ENCODE measurements around the gene RFNG.

RFNG gene

DNA sequence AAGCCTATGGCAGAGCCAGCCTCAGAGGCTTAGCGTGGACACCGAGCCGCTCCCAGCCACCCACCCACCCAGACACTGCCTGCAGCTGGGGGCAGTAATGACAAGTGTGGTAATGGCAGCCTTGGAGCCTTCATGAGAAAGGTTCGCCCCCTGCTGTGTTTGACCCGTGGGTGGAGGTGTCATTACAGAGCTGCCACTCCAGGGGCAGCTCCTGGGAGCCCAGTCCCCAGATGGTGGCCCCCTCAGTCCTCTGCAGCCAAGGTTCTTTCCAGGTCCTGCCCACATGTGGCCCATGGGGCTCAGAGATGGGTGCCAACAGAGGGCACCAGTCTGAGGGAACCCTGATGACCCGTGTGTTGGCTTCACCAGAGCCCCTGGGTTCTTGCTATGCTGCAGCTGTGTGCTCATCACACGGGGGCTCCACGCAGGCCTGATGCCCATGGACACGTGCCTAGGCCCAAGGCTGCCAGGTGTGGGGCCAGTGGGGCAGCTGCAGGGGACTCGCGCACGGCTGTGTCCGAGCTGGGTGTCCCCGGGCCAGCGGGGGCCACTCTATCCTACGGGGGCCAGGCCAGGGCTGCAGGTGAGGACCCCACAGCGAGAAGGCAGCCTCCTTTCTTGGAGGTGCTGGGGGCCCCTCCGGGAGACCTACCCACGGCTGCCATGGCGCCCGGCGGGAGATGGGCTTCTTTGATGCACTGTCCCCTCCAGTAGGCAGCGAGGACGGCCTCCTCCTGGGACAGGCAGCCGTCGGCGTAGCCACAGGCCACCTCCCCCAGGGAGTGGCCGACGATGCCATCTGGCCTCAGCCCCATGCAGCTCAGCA is 38.3 kb upstream of the RFNG start:
- DNase-seq (ENCODE audit: low read depth in 3 of 3, low spot score in 1 of 3) = no peak

- no peak for DNase-seq (ENCODE audit: low read depth in 3 of 3, low spot score in 1 of 3)
Observed at GRCh38 chr17:82088838-82089722, 37.5 kb upstream of the RFNG start.

GRCh38 chr17:82087961-82088837 is 36.6 kb upstream of the RFNG start:
- no peak for DNase-seq (ENCODE audit: low read depth in 3 of 3, low spot score in 1 of 3)

DNA sequence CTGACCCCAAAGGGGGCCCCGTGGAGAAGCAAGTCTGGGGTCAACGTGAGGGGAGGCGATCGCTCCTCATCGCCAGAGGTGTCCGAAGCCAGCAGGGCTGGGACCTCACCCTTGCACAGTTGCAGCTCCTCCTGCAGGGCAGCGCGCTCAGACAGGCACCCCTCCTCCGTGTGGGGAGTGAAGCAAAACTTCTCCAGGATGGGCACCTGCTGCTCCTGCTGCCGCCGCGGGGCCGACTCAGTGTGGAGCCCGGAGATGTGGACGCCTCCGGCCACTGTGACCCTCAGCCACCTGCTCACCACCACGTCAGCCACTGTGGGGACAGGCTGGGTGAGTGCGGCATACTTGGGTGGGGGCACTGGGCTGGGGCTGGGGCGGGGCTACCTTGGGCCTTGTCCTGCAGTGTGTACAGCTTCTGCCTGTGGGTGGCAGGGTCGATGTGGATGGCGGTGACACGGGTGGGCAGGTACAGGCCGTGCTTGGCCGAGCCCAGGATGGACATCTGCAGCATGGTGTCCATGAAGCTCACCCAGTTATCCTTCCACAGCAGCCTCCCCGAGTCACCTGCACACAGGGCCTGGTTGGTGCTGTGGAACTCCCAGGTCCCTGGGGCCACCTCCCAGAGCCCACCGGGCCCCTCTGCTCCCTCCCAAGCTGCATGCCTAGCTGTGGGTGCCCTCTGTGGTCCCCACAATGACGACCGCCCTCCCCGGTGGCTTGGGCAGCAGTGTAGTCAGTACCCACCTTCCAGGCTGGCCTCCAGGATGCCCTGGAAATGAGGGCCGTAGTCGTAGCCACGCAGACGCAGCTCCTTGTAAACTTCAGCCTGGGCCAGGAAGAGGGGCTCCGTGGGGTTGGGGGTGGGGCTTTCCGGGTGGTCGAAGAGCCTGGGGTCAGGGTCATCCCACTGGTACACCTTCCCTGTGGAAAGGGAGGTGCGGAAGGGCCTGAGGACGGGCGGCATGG is 35.6 kb upstream of the RFNG start:
- DNase-seq (ENCODE audit: low read depth in 3 of 3, low spot score in 1 of 3) = no peak

GRCh38 chr17:82085931-82086764 is 34.5 kb upstream of the RFNG start:
- DNase-seq (ENCODE audit: low read depth in 3 of 3, low spot score in 1 of 3) = no peak

DNA sequence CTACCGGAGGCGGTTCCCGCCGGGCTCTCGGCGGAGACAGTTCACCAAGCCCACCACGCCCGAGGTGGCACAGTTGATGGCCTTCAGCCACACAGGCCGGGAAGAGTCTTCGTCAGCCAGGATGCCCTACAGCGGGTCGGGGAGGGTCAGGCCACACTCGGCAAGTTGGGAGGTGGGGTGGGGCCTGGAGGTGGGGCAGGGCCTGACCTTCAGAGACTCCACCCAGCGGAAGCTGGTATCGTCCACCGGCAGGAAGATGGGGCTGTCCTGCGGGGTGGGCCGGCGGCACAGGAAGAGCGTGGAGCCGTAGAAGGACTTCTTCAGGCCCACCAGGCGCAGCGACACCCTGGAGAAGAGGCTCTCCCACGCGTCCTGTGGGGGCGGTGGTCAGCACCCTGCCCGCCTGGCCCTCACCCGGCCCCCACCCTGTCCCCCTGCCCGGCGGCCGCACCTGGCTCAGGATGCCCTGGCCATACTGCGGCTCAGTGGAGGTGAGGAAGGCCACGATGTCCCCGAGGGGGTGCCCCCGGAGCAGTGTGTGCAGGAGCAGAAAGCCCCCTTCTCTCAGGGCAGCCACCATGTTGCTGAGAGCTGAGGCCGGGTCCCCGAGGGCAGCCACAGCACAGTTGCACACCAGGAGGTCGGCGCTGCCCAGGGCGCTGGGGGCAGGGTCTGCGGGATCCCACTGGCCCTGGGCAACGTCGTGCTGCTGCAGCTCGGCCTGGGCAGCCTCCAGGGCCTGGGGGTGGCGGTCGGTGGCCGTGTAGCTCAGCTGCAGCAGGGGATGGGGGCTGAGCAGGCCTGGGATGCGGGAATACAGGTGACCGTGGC is 33.6 kb upstream of the RFNG start:
- DNase-seq (ENCODE audit: low read depth in 3 of 3, low spot score in 1 of 3) = no peak

- DNase-seq (ENCODE audit: low read depth in 3 of 3, low spot score in 1 of 3) = no peak
Observed at GRCh38 chr17:82084373-82085030, 32.9 kb upstream of the RFNG start.

GRCh38 chr17:82083533-82084359 is 32.1 kb upstream of the RFNG start:
- DNase-seq (ENCODE audit: low read depth in 3 of 3, low spot score in 1 of 3) = no peak

GRCh38 chr17:82083009-82083408 is 31.4 kb upstream of the RFNG start:
- DNase-seq (ENCODE audit: low read depth in 3 of 3, low spot score in 1 of 3) = no peak

DNA sequence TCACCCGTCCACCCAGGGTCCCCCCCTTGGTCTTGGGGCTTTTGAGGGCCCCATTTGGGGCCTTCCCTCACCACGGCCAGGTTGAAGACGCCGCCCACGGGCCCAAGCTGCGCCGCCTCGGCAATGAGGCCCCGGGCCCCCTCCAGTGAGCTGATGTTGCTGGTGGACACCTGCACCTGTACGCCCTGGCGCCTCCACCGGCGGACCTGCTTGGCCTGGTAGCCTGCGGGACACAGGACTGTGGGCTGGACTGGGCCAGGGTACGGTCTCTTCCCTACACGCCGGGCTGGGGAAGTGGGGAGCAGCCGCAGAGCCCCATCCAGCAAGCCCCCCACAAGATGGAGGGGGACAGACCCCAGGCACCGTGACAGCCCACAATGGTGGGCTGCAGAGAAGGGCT is 30.8 kb upstream of the RFNG start:
- DNase-seq (ENCODE audit: low read depth in 3 of 3, low spot score in 1 of 3) = no peak

DNA sequence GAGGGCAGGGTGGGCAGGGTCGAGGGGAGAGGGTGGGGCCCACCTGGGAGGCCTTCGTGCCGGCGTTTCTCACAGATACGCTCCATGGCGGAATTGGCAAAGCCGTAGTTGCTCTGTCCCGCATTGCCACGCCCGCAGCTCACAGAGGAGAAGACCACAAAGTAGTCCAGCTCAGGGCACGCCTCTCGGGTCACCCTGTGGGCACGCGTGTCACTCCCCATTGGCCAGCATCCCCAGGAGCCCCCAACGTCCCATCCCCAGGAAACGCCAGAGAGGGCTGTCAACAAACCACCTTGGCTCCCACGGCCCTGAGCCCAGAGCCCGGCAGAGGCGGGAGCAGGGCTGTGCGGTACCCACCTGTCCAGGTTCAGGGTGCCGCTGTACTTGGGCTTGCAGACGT is 30.4 kb upstream of the RFNG start:
- DNase-seq (ENCODE audit: low read depth in 3 of 3, low spot score in 1 of 3) = no peak

DNA sequence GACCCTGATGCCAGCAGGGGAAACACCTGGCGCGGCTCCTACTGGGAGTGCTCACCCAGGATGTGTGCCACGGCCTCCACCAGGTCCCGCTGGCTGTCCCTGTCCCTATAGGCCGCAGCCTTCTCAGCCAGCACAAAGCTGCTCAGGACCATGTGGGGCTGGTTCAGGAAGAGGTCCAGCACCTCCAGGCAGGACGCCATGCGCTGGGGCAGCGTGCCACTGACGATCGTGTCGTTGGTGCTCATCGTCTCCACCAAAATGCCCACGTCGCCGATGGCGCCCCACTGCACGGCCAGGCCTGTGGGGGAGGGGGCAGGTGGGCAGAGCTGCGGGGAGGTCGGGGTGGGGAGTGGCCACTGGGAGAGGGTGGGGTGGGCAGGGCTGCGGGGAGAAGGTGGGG is 29.9 kb upstream of the RFNG start:
- no peak for DNase-seq (ENCODE audit: low read depth in 3 of 3, low spot score in 1 of 3)

DNA sequence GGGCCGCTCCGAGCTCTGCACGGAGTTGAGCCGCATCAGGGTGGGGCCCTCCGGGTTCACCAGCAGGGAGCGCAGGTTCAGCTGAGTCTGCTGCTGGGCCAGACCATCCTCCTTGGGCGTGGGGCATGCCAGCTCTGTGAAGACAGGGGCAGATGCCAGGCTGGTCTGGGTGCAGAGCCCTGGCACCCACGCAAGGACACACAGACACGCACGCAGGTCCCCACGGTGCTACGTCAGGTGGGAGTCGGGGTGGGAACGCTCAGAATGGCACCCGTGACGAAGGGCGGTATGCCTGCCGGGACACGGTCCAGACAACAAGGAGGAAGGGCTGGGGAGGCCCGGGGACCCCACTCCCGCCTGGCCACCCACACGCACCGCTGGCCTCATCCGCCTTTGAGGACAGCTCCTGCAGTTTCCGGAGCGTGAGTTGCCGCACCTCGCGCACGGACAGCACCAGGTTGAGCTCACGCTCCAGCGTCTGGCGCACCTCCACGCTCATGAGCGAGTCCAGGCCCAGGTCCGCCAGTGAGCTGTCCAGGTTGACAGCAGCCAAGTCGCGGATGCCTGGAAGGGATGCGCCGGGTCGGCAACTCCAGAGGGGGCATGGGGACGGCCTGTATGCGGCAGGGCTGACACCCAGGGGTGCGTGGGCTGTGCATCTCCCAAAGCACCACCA is 29.3 kb upstream of the RFNG start:
- no peak for DNase-seq (ENCODE audit: low read depth in 3 of 3, low spot score in 1 of 3)

- no peak for DNase-seq (ENCODE audit: low read depth in 3 of 3, low spot score in 1 of 3)
Observed at GRCh38 chr17:82080048-82080788, 28.6 kb upstream of the RFNG start.

DNA sequence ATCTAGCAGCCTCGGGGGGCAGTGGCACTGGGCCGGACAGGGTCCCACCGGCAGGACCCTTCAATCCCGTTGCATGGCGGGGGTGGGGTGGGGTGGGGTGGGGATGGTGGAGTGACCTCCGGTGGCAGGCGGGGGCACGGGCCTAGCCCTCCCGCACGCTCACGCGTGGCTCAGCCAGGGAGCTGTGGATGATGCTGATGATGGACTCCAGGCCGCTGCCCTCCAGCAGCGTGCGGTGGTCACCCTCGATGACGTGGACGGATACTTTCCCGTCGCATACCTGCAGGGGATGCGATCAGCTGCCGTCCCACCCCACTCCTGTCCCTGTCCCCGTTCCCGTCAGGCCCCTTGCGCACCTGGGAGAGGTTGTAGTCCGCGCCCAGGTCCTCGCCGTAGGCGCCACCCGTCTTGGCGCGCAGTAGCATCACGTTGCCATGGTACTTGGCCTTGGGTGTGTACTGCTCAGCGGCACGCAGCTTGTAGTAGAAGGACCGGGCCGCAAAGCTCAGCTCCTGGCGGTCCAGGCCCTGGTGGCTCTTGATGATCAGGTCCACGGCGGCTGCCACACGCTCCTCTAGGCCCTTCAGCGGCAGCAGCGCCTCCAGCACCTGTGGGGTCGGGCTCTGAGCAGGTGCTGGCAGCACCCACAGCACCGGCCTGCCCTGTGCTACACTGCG is 27.5 kb upstream of the RFNG start:
- DNase-seq (ENCODE audit: low read depth in 3 of 3, low spot score in 1 of 3) = no peak
